ENCODE data around the gene EXOC6B. TPM values are rescaled to one million over a fixed set of nuclear protein-coding genes. Genes with fewer than 3 reads are reported as not detected.
"Not testable (repeated sequence)": the region's sequence is repeated elsewhere in the genome, so short reads cannot be mapped to it uniquely, and the experiment has no call there.

The EXOC6B gene
- total RNA-seq, 4 donors from 2014 or later, result 22.6 to 47.3 (median 32.5) TPM

DNA sequence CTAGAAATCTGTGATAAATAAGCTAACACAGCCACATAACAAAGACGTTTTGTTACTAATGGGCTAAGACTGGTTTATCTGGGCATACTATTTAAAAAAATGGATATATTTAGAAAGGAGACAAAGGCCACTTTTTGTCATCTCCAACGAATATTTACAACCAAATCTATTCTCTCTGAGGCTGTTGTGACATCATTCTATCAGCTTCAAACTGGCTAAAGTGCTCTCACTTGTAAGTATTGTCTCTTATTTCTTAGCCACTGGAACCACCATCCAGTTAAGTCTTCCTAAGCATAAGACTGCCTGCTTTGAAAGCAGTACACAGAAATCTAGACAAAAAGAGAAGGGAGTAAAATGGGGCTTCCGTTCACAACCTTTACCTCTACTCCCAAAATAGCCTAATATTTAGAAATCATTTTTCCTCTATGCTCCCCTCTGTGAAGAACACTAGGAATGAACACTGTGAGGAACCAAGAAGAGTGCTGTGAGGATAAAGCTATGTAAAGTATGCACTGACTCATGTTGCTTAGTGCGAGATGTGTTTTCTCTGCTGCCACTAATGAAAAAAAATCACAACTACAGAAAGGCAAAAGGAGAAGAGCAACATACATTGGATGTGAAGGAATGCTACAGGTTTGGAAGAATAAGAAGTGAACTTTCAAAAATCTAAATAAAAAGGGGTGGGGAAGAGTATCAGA, 264.1 kb downstream of the EXOC6B start:
- 64 to 65% methylated on average over 4 of the region's 4 CpGs for WGBS, 2 donors
- no peak for DNase-seq
- no peak overlapping the region for H3K27ac ChIP-seq

GRCh38 chr2:72555943-72556342, 269.9 kb downstream of the EXOC6B start:
- no peak for DNase-seq
- intact Hi-C loops (cut with DNase I), result no loop called here
- Histone ChIP-seq H3K4me1 (peaks cover 0 to 4% of the 10 kb centered on the region in 2 donors), H3K36me3 (no peaks in the 10 kb centered on the region), H3K4me3 (replicated peaks in 1 of 3) (no peak overlapping the region), H3K27me3 (no peaks in the 10 kb centered on the region), H3K9me3 (no peaks in the 10 kb centered on the region), H3K27ac (no peak overlapping the region)
- TF ChIP-seq, protein P1, sequence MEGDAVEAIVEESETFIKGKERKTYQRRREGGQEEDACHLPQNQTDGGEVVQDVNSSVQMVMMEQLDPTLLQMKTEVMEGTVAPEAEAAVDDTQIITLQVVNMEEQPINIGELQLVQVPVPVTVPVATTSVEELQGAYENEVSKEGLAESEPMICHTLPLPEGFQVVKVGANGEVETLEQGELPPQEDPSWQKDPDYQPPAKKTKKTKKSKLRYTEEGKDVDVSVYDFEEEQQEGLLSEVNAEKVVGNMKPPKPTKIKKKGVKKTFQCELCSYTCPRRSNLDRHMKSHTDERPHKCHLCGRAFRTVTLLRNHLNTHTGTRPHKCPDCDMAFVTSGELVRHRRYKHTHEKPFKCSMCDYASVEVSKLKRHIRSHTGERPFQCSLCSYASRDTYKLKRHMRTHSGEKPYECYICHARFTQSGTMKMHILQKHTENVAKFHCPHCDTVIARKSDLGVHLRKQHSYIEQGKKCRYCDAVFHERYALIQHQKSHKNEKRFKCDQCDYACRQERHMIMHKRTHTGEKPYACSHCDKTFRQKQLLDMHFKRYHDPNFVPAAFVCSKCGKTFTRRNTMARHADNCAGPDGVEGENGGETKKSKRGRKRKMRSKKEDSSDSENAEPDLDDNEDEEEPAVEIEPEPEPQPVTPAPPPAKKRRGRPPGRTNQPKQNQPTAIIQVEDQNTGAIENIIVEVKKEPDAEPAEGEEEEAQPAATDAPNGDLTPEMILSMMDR (IDR thresholded peaks at IDR 0.05), result no peak
- TF ChIP-seq POLR2A (IDR thresholded peaks at IDR 0.05), result no peak
- WGBS, 2 donors, result 90 to 96% methylated on average over 1 of the region's 1 CpG

More for the DNA sequence above, 264.1 kb downstream of the EXOC6B start:
- no peaks in the 10 kb centered on the region for H3K9me3 ChIP-seq
- no peaks in the 10 kb centered on the region for H3K36me3 ChIP-seq
- H3K27me3 ChIP-seq, result no peaks in the 10 kb centered on the region
- TF ChIP-seq, protein P1 (IDR thresholded peaks at IDR 0.05), result no peak
- TF ChIP-seq POLR2A (IDR thresholded peaks at IDR 0.05), result no peak
- H3K4me3 ChIP-seq (replicated peaks in 1 of 3), result no peak overlapping the region
- peaks cover 0 to 4% of the 10 kb centered on the region in 2 donors for H3K4me1 ChIP-seq
- intact Hi-C loops (cut with DNase I), result no loop called here

DNA sequence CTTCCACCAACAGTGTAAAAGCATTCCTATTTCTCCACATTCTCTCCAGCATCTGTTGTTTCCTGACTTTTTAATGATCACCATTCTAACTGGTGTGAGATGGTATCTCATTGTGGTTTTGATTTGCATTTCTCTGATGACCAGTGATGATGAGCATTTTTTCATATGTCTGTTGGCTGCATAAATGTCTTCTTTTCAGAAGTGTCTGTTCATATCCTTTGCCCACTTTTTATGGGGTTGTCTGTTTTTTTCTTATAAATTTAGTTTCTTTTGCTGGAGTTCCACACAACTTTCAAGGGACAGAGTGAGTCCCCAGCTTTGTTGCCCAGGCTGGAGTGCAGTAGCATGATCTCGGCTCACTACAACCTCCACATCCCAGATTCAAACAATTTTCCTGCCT, 270.5 kb downstream of the EXOC6B start:
- H3K9me3 ChIP-seq; H3K4me3 ChIP-seq (replicated peaks in 1 of 3); intact Hi-C loops (cut with DNase I); H3K27me3 ChIP-seq; H3K4me1 ChIP-seq; DNase-seq; H3K27ac ChIP-seq; H3K36me3 ChIP-seq: not testable (repeated sequence)
- WGBS, 2 donors, result 100% methylated on average over 1 of the region's 1 CpG

DNA sequence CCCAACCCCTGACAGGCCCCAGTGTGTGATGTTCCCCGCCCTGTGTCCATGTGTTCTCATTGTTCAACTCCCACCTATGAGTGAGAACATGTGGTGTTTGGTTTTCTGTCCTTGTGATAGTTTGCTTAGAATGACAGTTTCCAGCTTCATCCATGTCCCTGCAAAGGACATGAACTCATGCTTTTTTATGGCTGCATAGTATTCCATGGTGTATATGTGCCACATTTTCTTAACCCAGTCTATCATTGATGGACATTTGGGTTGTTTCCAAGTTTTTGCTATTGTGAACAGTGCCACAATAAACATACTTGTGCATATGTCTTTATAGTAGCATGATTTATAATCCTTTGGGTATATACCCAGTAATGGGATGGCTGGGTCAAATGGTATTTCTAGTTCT, 270.9 kb downstream of the EXOC6B start:
- intact Hi-C loops (cut with DNase I), result not testable (repeated sequence)

DNA sequence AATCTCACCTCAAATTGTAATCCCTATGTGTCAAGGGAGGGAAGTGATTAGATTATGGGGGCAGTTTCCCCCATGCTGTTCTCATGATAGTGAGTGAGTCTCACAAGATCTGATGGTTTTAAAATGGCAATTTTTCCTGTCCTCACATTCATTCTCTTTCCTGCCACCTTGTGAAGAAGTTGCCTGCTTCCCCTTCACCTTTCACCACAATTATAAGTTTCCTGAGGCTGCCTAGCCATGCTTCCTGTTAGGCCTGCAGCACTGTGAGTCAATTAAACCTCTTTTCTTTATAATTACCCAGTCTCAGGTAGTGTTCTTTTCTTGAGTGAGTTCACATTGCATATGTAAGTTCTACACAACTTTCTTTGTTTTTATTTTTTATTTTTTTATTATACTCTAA, 271.5 kb downstream of the EXOC6B start:
- H3K4me1 ChIP-seq, result peaks cover 0 to 2% of the 10 kb centered on the region in 2 donors
- TF ChIP-seq, protein P1 (IDR thresholded peaks at IDR 0.05), result no peak
- no peak for TF ChIP-seq POLR2A (IDR thresholded peaks at IDR 0.05)
- no peaks in the 10 kb centered on the region for H3K27me3 ChIP-seq
- no peak overlapping the region for H3K27ac ChIP-seq
- no peaks in the 10 kb centered on the region for H3K9me3 ChIP-seq
- no peak overlapping the region for H3K4me3 ChIP-seq (replicated peaks in 1 of 3)
- H3K36me3 ChIP-seq, result no peaks in the 10 kb centered on the region
- DNase-seq, result no peak
- intact Hi-C loops (cut with DNase I), result no loop called here

More for the DNA sequence above, 270.9 kb downstream of the EXOC6B start:
- H3K36me3 ChIP-seq; H3K4me3 ChIP-seq (replicated peaks in 1 of 3); H3K27me3 ChIP-seq; H3K4me1 ChIP-seq; H3K9me3 ChIP-seq; H3K27ac ChIP-seq; DNase-seq: not testable (repeated sequence)
- WGBS, 2 donors, result 95 to 96% methylated on average over 1 of the region's 1 CpG

- Histone ChIP-seq H3K9me3 (no peaks in the 10 kb centered on the region), H3K36me3 (no peaks in the 10 kb centered on the region), H3K4me3 (replicated peaks in 1 of 3) (no peak overlapping the region), H3K27me3 (no peaks in the 10 kb centered on the region), H3K27ac (no peak overlapping the region), H3K4me1 (no peaks in the 10 kb centered on the region)
- TF ChIP-seq, protein P1 (IDR thresholded peaks at IDR 0.05), result no peak
- no peak for TF ChIP-seq POLR2A (IDR thresholded peaks at IDR 0.05)
- WGBS, 2 donors, result 79 to 81% methylated on average over 5 of the region's 5 CpGs
- intact Hi-C loops (cut with DNase I), result no loop called here
- DNase-seq, result no peak
These were observed 277.6 kb downstream of the EXOC6B start for GRCh38 chr2:72548081-72548764.
